ENCODE data around the gene NINL. TPM values are rescaled to one million over a fixed set of nuclear protein-coding genes. Genes with fewer than 3 reads are reported as not detected.
A peak's percentile ranks its signal among the peaks of the same experiment; 100 is the strongest.
"Not testable (repeated sequence)": the region's sequence is repeated elsewhere in the genome, so short reads cannot be mapped to it uniquely, and the experiment has no call there.

Gene NINL
- total RNA-seq, 1 experiment from 2014 or later: 5.2 TPM

DNA sequence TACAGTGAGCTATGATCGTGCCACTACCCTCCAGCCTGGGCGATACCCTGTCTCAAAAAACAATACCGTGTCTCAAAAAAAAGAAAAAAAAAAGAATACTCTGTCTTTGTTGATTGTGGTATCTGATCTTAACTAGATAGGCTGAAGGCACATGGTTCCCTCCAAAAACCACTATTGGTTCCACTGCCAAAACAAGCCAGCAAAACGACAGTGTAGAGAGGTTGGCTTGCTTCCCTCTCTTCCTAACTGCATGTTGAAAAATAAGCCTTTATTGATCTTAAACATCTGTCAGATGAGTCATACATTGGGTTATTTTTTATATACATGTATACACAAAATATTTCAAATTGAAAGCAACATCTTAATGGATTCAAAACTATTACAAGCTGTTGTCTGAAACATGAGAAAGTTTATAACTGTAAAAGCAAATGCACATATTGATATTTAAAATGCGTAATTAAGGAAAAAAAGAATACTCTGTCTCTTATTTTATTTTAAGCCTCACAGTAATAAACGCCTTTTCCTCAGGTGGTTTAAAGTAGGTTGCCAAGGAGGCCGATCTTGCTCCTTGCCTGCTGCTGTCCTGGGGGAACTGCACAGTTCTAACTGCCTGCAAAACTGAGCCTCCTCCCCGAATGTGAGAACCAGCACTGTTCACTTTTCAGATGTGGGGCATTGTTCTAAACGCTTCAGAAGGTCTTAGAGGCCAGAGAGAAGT lies 7.0 kb upstream of the NINL start:
- DNase-seq (ENCODE audit: low read depth): no peak

GRCh38 chr20:25590778-25591177 lies 5.4 kb upstream of the NINL start:
- peak; percentile 20 for DNase-seq (ENCODE audit: low read depth)

DNA sequence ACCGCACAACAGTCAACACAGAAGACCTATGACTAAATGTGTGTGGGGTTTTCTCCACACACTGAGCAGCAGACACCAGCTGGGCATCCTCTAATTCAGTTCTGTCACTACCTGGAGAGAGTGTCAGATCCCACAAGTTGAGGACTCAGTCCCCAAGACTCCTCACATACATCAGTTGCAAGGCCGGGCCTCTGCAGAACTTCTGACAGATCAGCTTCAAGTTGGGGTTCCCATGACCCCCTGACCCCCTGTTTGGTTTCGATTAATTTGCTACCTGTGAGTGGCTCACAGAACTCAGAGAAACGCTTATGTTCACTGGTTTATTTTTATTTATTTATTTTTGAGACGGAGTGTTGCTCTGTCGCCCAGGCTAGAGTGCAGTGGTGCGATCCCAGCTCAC lies 3.2 kb upstream of the NINL start:
- DNase-seq (ENCODE audit: low read depth): no peak

DNA sequence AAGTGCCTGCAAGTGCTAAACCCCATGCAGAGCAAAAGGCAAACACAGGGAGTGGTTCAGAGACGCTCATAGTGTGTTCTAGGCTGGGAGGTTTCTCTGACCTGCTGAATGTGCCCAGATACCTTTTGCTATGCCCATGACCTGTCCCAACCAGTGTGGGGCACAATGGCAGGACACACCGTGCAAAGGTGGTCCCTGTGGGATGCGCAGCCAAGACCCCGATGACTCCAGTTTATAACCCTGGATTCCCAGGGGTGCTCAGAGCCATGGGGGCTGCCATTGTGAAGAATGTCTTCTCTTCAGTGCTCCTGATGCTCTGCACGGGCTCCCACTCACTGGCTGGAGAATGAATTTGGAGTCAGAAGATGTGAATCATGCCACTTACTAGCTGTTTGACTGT lies 2.2 kb upstream of the NINL start:
- DNase-seq (ENCODE audit: low read depth): no peak

- peak; percentile 21 for DNase-seq (ENCODE audit: low read depth)
Observed at GRCh38 chr20:25586877-25587276, 1.5 kb upstream of the NINL start.

DNA sequence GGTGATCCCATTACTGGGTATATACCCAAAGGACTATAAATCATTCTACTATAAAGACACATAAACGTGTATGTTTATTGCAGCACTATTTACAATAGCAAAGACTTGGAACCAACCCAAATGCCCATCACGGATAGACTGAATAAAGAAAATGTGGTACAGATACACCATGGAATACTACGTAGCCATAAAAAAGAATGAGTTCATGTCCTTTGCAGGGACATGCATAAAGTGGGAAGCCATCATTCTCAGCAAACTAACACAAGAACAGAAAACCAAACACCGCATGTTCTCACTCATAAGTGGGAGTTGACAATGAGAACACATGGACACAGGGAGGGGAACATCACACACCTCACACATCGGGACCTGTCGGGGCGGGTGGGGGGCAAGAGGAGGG lies 1.7 kb downstream of the NINL start:
- not testable (repeated sequence) for DNase-seq (ENCODE audit: low read depth)

DNA sequence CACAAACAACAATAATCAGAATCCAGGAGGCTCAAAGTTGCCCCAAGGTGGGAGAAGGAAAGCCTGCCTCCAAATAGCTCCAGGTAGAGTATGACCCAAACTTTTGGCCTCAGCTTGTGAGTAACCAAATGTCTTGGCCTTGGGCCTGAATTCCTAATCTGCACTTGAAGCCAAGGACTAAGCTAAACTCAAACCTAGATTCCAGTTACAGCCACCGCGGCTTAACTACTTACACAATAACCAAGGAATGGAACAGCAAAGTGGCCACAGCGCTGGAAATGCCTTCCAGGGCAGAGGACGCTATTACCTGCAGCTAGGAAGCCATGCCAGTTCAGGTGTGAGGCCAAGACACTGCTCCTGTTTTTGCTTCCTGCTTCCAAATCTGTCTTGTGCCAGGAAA lies 4.6 kb downstream of the NINL start:
- no peak for DNase-seq (ENCODE audit: low read depth)

GRCh38 chr20:25579081-25579770 lies 6.1 kb downstream of the NINL start:
- no peak for DNase-seq (ENCODE audit: low read depth)

GRCh38 chr20:25576783-25577530 lies 8.4 kb downstream of the NINL start:
- DNase-seq (ENCODE audit: low read depth): no peak

DNA sequence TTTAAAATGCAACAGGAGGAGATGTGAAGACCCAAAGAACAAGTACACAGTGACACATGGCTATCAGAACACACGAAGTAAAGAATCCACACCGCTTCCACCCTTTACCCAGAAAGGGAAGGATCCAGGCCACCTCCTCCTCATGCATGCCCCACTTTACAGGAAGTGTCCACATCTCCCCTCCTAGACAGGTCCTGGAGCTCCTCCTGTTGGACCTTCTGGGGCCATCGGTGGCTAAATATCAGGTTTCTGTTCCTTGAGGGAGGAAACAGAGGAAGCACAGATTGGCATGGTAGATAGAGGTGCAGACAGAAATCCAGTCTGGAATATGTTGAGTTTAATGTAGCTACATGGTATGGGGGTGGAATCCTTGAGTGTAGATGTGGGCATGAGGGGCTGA lies 10.9 kb downstream of the NINL start:
- peak; percentile 38 for DNase-seq (ENCODE audit: low read depth)

DNA sequence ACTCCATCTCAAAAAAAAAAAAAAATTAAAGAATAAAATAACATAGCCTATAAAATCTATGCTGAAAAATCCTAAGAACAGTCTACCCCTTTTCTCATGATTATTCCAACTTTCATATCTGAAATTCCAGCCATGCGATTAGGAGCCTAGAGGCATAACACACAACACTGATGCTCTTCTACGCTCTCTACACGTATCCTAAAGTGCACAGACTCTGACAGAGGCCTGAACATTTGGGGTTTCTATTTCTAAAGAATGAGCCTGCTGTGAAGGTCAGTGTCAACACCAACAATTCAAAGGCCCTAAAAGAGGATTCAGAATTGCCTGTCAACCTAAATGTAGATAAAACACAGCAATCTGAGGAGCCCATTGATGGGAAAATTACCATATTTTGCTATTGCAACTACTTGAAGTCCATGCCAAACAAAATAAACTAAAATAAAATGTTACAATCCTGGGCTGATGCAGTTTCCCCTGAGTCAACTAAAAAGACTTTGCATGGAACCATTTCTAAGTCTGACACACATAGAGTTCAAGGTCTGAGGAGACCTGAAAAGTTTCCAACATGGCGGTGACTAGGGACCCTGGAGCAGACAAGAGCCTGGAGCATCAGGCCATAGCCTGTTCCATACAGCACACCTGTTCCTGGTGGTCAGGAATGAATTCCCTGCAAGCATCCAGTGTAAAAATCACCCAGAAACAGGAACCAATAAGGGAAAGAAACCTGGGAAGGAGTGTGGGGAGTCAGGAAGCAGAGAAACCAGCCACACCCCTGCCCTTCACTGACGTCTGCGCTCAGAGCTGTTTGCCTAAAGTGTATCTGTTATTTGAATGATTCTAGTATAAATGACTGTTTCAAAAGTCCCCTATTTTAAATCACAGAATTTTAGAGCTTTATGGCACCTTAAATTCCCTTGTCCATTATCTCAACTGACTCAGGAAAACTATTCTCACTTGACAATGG lies 11.8 kb downstream of the NINL start:
- DNase-seq (ENCODE audit: low read depth): no peak

DNA sequence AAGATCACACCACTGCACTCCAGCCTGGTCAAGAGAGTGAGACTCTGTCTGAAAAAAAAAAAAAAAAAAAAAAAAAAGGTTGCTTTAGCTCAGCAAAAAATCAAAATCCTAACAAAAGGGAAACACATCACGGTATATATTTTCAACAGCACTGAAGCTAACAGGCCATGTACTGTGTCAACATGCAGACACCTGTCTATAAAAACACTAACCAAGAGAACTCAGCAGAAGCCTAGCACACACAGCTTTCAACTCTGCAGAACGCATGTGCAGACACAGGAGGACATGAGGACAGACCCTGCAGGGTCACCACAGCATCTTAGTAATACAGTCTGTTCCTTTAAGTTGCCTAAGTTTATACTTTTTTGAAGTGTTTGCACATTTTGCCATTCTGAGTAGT lies 13.5 kb downstream of the NINL start:
- no peak for DNase-seq (ENCODE audit: low read depth)

DNA sequence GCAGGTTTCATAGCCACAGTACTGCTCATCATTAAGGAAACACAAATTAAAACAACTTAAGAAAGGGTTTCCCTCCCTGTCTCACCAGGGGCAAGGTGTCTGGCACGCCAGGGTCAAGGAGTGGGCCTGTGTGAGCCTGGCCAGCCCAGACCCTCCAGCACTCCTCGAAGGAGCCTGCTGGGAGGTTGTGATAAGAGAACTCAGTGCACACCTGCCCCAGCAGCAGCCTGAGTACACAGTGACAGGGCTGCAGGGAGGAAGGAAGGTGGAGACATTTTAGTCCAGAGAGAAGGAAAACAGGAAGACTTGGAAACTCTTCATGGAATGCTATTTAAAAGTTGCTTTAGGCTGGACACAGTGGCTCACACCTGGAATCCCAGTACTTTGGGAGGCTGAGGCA lies 14.1 kb downstream of the NINL start:
- no peak for DNase-seq (ENCODE audit: low read depth)

- DNase-seq (ENCODE audit: low read depth): no peak
Observed at GRCh38 chr20:25570148-25570530, 15.2 kb downstream of the NINL start.

DNA sequence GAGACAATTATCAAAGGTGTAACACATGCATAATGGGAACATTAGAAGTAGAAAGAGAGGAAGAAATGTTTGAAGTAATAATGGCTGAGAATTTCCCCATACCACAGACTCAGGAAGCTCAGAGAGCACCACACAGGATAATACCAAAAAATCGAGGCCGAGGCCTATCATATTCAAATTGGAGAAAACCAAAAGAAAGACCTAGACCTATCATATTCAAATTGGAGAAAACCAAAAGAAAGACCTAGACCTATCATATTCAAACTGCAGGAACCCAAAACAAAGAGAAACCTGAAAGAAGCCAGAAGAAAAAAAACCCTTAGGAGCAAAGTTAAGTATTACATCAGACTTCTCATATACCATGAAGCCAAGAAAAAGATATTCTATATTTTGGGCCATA lies 18.0 kb downstream of the NINL start:
- DNase-seq (ENCODE audit: low read depth): no peak

DNA sequence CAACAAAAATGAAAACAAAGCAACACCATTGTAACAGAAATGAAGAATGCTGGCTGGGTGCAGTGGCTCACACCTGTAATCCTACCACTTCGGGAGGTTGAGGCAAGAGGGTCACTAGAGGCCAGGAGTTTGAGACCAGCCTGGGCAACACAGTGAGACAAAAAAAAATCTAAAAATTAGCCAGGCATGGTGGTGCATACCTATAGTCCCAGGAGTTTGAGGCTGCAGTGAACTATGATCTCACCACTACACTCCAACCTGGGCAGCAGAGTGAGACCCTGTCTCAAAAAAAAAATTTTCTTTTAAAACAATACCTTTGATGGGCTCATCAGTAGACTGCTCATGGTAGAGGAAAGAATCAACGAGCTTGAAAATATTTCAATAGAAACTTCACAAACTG lies 18.5 kb downstream of the NINL start:
- no peak for DNase-seq (ENCODE audit: low read depth)

DNA sequence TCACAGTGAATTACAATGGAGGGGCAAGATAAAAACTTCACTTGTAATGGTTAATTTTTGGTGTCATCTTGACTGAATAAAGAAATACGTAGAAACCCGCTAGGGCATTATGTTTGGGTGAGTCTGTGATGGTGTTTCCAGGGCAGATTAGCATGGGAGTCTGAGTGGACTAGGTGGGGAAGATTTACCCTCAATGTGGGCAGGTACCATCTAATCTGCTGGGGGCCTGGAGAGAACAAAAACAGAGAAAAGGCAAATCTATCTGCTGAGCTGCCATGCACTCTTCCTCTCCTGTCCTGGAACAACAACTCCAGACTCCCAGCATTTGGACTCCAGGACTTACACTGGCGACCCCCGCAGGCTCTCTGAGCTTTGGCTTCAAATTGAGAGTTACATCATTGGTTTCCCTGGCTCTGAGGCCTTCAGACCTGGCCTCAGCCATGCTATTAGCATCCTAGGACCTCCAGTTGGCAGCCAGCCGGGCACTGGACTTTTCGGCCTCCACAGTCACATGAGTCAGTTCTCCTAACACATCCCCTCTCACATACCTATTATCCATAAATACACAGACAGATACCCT lies 19.7 kb downstream of the NINL start:
- no peak for DNase-seq (ENCODE audit: low read depth)

DNA sequence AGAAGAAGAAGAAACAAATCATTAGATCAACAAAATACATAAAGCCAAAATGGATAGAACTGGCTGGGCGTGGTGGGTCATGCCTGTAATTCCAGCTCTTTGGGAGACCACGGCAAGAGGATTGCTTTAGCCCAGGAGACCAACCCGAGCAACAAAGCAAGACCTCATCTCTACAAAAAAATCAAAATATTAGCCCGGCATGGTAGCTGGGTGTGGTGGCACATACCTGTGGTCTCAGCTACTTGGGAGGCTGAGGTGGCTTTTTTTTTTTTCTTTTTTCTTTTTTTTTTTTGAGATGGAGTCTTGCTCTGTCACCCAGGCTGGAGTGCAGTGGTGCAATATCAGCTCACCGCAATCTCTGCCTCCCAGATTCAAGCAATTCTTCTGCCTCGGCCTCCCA lies 21.5 kb downstream of the NINL start:
- no peak for DNase-seq (ENCODE audit: low read depth)

DNA sequence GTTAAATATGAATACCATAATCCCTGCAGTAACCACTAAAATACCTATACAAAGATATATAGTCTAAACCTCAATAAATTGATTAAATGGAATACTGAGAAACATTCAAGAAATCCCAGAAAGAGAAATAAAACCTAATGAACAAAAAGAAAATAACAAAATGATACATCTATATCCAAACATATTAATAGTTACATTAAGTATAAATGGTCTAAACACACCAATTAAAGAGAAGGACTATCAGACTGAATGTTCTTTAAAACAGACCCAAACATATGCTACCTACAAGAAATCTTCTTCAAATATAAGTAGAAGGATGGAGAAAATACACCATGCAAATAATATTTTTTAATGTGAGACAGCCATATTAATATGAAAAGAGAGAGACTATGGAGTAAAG lies 22.0 kb downstream of the NINL start:
- DNase-seq (ENCODE audit: low read depth): no peak

DNA sequence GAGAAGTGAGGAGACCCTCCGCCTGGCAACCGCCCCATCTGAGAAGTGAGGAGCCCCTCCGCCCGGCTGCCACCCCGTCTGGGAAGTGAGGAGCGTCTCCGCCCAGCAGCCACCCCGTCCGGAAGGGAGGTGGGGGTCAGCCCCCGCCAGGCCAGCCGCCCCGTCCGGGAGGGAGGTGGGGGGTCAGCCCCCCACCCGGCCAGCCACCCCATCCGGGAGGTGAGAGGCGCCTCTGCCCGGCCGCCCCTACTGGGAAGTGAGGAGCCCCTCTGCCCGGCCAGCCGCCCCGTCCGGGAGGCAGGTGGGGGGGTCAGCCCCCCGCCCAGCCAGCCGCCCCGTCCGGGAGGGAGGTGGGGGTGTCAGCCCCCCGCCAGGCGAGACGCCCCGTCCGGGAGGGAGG lies 23.6 kb downstream of the NINL start:
- not testable (repeated sequence) for DNase-seq (ENCODE audit: low read depth)

- DNase-seq (ENCODE audit: low read depth): peak; percentile 74
Observed at GRCh38 chr20:25553819-25554296, 31.5 kb downstream of the NINL start.

Data from LHCN-M2 (cell line).